Epithelial cell of proximal tubule (primary cell): ENCODE results near the gene FAM131B. TPM values are rescaled to one million over a fixed set of nuclear protein-coding genes. Genes with fewer than 3 reads are reported as not detected.

ENCODE experiments used
- DNase-seq: peaks from one replicate; pipeline ENCODE4 v3.0.0-alpha.2; 2011; ENCODE audit warnings: low read depth
- H3K4me3 ChIP-seq: 2 replicates; pipeline ENCODE4 v1.5.1; 2011; ENCODE audit warnings: low read depth, mild to moderate bottlenecking, low read length
- total RNA-seq: library from RNA; depleted of rRNA; stranded (reverse); fragments of >200 nt; gene quantifications from 2 replicates; pipeline ENCODE4 v1.2.3, GENCODE V29; 2015
- TF ChIP-seq, protein P1 (sequence below): conservative IDR thresholded peaks from 2 replicates; pipeline ENCODE4 v1.5.1; 2012; ENCODE audit warnings: low read depth, mild to moderate bottlenecking, low read length

Gene FAM131B
- total RNA-seq, 1 donor from 2014 or later: 1.5 TPM

DNA sequence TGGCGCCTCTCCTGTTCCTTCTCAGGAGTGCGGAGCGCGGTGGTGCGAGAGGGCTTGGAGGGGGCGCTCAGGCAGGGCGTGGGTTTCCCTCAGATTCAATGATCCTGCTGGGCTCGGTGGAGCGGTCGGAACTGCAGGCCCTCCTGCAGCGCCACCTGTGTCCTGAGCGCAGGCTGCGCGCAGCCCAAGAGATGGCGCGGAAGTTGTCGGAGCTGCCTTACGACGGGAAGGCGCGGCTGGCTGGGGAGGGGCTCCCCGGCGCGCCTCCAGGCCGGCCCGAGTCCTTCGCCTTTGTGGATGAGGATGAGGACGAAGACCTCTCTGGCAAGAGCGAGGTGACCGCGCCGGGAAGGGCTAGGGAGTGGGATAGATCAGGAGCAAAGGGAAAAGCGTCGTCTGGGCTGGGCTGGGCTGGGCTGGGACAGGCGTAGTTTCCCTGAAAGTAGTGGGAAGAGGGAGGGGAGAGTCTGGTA lies 17.0 kb downstream of the FAM131B start:
- H3K4me3 ChIP-seq: peak overlapping the region; percentile 16
- no peak for DNase-seq
- TF ChIP-seq, protein P1, sequence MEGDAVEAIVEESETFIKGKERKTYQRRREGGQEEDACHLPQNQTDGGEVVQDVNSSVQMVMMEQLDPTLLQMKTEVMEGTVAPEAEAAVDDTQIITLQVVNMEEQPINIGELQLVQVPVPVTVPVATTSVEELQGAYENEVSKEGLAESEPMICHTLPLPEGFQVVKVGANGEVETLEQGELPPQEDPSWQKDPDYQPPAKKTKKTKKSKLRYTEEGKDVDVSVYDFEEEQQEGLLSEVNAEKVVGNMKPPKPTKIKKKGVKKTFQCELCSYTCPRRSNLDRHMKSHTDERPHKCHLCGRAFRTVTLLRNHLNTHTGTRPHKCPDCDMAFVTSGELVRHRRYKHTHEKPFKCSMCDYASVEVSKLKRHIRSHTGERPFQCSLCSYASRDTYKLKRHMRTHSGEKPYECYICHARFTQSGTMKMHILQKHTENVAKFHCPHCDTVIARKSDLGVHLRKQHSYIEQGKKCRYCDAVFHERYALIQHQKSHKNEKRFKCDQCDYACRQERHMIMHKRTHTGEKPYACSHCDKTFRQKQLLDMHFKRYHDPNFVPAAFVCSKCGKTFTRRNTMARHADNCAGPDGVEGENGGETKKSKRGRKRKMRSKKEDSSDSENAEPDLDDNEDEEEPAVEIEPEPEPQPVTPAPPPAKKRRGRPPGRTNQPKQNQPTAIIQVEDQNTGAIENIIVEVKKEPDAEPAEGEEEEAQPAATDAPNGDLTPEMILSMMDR: peak; percentile 56

DNA sequence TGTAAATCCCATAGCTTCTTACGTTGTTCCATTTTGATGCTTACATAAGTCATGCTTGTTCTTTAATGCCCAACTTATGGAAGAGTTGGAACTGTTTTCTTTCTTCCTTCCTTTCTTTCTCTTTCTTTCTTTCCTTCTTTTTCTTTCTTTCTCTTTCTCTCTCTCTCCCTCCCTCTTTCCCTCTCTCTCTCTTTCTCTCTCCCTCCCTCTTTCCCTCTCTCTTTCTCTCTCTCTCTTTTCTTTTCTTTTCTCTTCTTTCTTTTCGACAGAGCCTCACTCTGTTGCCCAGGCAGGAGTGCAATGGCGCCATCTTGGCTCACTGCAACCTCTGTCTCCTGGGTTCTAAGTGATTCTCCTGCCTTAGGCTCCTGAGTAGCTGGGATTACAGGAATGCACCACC lies 18.9 kb downstream of the FAM131B start:
- H3K4me3 ChIP-seq: no peak overlapping the region
- TF ChIP-seq, protein P1: no peak
- no peak for DNase-seq

DNA sequence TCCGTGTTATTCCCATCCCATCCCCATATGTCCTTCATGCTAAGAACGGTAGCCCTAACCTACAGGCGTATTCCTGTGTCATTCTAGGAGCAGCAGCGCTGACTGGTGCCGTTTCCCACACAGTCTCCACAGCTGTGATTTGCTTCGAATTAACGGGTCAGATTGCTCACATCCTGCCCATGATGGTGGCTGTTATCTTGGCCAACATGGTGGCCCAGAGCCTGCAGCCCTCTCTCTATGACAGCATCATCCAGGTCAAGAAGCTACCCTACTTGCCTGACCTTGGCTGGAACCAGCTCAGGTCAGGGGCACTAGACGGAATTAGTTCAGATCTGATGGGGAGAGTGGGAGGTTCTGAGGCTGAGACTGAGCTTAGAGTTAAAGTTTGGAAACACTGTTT lies 20.7 kb downstream of the FAM131B start:
- no peak overlapping the region for H3K4me3 ChIP-seq
- TF ChIP-seq, protein P1: no peak
- no peak for DNase-seq

DNA sequence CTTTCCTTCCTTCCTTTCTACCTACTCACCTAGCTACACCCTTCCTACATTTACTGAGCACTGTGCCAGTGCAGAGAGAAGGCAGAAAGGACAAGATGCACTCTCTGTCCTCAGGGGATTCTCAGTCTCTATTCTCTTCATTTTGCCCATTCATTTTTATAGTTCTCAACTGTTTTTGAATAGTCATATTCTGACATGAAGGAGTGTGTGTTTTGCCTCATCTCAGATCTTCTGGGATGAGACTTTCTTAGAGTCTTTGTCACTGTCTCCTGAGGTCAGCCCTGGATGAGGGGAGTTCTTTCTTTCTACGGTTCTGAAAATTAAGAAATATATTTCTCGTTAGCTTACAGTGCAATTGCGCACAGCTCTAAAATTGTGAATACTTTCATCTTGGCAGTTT lies 25.3 kb downstream of the FAM131B start:
- TF ChIP-seq, protein P1: no peak

DNA sequence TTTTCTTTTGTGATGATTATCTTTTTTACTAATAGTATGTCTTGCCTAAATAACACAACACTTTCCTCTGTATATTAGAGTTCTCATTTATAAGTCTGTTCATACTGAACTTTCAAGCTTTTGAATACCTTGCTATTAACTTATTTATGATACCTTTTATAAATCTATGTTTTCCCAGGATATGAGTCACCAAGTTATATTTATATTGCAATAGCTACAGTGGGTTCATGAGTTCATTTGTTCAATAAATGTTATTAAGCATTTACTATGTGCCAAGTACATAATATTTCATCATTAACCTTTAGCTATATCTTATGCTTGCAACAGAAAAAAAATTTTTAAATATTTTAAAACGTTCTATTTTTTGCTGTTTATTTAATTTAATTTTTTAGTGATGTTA lies 28.3 kb downstream of the FAM131B start:
- no peak overlapping the region for H3K4me3 ChIP-seq
- TF ChIP-seq, protein P1: no peak
- no peak for DNase-seq

More for the DNA sequence above, 25.3 kb downstream of the FAM131B start:
- no peak overlapping the region for H3K4me3 ChIP-seq
- DNase-seq: no peak

DNA sequence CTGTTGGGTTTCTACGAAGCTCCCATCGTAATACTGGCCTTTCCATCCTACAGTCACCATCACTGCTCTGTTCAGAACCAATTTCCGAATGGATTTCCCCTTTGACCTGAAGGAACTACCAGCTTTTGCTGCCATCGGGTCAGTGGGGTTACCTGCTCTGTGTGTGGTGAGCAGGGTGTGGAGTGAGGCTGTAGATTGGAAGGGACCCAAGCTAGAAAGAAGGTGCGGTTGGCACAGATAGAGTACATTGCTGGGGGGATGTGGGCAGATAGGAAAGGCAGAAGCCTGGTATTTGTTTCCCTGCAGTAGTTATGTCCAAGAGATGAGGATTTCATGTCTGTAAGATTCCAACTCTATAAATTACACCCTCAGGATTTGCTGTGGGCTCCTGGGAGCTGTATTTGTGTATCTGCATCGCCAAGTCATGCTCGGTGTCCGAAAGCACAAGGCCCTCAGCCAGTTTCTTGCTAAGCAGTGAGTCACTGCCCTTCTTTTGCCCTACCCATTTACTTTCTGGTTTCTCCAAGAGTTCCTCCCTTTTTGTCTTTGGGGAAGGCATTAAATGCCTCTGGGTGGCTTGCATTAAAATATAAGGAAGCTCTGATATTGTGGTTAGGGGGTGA lies 31.2 kb downstream of the FAM131B start:
- H3K4me3 ChIP-seq: no peak overlapping the region
- no peak for DNase-seq
- TF ChIP-seq, protein P1: no peak
